GM21786 (cell line): ENCODE data around the gene SLC10A7.
A peak's percentile ranks its signal among the peaks of the same experiment; 100 is the strongest.
"Not testable (repeated sequence)": the region's sequence is repeated elsewhere in the genome, so short reads cannot be mapped to it uniquely, and the experiment has no call there.

Experiments
- ATAC-seq: cut with Tn5 transposase; IDR thresholded peaks from one replicate; pipeline ENCODE4 v1.9.1; 2021; ENCODE audit not compliant: unreplicated experiment

SLC10A7 gene

DNA sequence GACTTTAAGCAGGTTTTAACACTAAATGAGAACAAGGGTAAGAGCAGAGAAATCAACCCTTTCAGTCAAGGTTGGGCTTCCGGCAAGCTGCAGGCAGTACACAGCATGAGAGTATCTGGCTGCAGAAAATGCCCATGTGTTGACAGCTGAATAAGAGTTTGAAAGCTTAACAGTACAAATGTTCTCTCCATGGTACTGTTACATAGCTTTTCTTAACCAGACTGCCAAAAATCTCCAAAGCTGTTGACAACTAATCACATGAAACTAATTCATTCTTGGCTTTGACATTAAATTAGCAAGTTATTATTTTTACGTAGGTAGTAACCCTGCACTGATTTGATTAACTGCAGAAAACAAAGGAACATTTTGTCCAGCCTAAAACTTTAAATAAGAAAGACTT lies 153.5 kb downstream of the SLC10A7 start:
- no peak for ATAC-seq

DNA sequence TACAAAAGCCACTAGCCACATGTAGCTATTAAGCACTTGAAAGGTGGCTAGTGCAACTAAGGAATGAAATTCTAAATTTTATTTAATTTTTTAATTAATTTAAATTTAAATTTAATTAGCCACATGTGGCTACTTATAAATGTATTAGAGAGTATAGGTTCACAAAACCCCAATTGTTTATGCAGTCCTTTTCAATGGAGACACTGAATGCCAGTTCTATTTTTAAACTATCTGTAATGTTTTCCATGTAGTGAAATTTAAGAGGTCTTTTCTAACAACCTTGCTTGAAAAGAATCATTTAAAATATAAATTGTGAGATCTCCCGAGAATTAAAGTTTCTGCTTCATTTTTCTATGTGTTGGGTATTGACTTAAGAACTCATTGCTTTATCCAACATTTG lies 154.4 kb downstream of the SLC10A7 start:
- no peak for ATAC-seq

DNA sequence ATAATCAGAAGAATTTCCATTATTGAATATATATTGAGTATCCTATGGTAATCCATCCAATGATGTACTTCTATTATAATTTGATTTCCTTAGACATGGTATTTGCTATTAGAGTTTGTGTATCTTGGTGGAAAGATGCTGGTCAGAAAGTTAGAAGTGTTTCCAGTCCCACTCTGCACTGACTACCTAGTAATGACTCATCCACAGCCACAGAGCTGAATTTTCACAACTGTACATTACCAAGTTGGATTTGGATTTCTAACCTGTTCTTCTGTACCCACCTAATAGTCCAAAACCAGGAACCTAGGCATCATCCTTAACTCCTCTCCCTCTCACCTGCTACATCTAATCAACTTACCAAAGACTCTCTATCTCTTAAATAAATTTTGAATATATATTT lies 162.0 kb downstream of the SLC10A7 start:
- ATAC-seq, result no peak

DNA sequence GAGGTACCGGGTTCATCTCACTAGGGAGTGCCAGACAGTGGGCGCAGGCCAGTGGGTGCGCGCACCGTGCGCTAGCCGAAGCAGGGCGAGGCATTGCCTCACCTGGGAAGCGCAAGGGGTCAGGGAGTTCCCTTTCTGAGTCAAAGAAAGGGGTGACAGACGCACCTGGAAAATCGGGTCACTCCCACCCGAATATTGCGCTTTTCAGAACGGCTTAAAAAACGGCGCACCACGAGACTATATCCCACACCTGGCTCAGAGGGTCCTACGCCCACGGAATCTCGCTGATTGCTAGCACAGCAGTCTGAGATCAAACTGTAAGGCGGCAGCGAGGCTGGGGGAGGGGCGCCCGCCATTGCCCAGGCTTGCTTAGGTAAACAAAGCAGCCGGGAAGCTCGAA lies 171.6 kb downstream of the SLC10A7 start:
- ATAC-seq, result not testable (repeated sequence)

GRCh38 chr4:146349306-146349705 lies 172.4 kb downstream of the SLC10A7 start:
- no peak for ATAC-seq

GRCh38 chr4:146347822-146348221 lies 173.9 kb downstream of the SLC10A7 start:
- ATAC-seq, result no peak

GRCh38 chr4:146346276-146346675 lies 175.5 kb downstream of the SLC10A7 start:
- ATAC-seq, result peak; percentile 30

- ATAC-seq, result no peak
Measured at GRCh38 chr4:146343776-146344175, 178.0 kb downstream of the SLC10A7 start.

DNA sequence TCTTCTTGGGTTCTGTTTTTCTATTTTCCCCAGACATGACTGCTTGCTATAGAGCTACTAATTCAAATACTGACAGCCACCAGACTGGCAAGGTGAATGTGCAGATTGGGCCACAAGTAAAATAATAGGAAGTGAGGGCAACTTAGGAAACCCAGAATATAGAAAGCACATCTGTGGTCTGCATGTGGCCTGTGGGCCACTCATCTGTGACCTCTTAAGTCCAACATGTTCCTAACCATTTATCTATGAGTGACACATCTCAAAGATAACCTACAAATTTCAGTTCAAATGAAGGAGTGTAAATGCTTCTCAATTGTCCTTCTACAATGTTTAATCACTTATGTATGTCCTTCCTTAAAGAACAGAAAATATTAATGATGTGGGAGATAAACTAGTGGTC lies 178.5 kb downstream of the SLC10A7 start:
- peak; percentile 83 for ATAC-seq

DNA sequence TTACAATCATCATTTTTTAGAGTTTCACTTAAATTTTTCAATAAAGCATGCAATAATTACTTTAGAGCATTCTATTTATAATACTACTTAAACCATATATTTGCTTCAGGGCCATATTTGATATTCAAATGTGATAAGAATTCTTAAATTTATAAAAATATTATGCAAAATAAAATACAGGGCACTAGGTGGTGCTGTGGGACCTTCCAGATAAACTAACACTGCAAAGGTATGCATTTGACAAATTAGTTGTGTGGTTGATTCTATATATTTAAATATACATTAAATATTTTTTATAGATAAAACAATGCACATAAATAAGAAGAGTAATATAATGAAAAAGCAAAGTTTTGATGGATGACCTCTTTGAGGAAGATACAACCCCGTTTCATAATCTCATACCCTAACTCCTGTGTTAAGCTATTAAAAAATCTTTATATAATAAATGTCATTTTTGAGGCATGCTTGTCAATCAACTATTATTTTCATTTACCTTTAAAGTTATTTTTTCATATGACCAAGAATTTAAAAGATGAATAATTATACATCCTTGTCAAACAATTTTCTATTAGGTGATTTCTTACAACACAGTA lies 179.0 kb downstream of the SLC10A7 start:
- no peak for ATAC-seq

DNA sequence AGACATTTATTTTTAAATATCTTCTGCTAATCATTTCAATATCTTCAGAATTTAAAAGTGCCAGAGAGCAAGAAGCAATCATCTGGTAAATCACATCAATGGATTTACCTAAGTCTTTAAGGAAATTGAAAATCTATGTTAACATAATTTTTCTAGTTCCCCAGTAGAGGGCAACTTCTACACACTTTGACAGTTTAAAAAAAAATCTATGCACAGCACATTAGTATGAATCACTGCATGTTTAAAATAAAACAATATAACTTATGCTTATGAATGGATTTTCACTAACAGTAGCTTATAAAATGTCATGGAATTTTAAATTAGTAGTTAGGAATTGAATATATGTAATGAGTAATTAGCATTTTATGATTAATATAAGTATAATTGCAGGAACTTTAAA lies 180.9 kb downstream of the SLC10A7 start:
- no peak for ATAC-seq

DNA sequence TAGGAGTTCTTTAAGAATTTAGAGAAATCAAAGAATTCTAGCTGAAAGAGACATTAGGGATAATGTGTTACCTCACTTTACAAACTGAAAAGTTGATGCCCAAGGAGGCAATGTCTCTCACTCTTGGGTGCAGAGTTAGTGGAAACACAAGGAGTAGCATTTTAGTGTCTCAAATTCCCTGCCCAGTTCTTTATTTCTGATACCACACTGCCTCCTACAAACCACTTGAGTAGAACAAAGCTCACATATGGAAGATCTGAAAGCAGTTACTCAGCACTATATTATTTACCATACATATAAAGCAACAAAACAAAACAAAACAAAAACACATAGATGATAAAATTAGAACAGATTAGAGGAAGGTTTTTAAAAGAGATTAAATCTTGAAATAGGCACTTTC lies 183.2 kb downstream of the SLC10A7 start:
- no peak for ATAC-seq

DNA sequence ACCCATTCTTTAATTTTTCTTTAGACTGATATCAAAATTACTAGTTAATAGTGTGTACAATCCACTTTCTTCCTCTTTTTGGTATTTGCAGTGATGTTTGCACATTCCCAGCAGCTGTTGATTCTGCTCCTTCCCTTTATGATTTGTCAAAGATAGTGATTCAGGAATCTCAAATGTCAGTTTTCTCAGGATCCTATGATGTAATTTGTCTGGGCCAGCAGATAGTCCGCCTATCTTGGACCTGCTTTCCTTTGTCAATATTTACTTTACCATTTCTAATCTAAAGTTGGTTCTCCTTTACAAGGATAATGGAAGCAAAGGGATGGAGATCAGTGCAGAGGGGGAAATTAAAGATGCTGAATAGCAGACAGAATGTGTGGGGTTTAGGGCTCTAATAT lies 185.3 kb downstream of the SLC10A7 start:
- no peak for ATAC-seq

- no peak for ATAC-seq
Measured at GRCh38 chr4:146335763-146336409, 185.9 kb downstream of the SLC10A7 start.

DNA sequence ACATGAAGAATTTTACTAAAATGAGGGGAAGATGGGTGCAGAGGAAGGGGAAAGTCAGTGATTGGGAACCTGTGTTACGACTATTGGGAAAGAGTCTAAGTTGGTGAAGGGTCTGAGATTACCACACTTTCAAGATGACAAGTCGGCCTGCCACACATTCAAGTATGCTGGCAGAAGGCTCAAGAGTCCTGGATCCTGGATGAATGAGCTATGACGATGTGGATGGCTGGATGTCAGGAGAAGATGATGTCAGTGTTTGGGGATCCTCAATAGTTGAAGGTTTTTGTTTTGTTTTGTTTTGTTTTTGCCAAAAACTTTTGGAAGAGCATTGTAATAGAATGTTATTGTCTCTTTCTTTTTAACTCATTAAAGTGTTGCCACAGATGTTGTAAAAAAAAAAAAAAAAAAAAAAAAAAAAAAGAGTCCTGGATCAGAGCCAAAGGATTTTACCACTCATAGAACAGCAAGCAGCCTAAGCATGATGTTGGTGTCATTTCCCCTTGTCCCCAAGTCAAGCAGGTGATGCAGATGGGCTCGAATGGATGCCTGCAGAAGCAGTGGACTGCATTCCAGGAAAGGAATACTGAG lies 186.8 kb downstream of the SLC10A7 start:
- ATAC-seq, result no peak

DNA sequence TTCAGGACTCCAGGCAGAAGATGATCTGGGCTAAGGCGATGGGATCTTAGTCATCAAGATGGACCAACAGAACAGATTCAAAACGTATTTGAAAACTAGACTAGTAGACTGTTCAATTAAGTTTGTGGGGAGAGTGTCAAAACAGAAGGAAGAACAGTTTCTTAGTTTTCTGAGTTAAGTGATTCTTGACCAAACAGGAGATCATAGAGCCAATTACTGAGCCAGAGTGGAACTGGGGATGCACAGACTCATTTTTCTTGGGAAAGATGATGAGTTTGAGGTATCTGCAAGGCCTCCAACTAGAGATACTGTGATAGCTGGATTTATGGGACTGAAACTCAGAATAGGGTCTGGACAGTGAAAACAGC lies 187.9 kb downstream of the SLC10A7 start:
- no peak for ATAC-seq

DNA sequence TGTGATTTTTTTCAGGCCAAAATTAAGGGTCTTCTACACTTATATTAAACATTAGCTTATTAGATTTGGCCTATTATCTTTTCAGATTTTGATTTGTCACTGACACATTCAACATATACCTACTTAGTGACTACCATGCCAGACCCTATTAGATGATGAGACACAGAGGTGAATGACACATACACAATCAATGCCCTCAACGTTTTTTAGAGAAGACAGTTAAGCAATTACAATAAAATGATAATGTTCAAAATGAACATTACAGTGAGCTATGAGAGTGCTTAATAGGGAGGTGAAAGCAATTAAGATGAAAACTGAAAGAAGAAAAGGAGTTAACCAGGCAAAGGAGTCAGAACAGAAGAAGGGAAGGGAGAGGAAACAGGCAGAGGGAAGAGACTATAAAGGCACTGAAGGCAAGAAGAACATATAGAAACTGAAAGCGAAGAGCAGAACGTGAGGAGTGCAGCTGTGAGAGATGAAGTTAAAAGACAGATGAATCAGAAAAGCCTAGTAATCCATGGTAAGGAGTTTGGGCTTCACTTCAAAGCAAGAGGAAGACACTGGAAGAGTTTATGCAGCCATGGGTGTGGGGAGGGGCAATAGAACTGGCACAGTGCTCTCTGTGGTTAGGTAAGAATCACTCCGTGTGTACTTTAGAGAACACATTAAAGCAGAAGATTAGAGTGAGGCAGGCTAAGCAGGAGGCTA lies 188.4 kb downstream of the SLC10A7 start:
- ATAC-seq, result peak; percentile 89

DNA sequence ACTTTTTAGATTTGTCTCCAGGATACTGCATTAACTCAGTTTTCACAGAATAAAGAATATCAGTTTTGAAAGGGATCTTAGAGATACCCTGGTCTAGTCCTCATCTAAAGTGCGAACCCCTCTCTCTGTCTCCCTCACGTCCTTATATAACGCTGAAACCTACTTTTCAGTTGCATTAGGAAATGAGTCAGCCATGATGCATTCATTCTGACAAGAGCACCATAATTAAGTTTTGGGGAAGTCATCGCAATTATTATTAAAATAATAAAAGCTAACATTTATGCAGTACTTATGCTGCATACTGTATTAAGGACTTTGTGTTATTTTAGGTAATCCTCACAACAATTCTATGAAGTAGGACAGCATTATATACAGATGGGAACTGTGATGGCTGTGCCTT lies 191.3 kb downstream of the SLC10A7 start:
- ATAC-seq, result no peak

- ATAC-seq, result no peak
Measured at GRCh38 chr4:146329050-146329716, 192.6 kb downstream of the SLC10A7 start.

DNA sequence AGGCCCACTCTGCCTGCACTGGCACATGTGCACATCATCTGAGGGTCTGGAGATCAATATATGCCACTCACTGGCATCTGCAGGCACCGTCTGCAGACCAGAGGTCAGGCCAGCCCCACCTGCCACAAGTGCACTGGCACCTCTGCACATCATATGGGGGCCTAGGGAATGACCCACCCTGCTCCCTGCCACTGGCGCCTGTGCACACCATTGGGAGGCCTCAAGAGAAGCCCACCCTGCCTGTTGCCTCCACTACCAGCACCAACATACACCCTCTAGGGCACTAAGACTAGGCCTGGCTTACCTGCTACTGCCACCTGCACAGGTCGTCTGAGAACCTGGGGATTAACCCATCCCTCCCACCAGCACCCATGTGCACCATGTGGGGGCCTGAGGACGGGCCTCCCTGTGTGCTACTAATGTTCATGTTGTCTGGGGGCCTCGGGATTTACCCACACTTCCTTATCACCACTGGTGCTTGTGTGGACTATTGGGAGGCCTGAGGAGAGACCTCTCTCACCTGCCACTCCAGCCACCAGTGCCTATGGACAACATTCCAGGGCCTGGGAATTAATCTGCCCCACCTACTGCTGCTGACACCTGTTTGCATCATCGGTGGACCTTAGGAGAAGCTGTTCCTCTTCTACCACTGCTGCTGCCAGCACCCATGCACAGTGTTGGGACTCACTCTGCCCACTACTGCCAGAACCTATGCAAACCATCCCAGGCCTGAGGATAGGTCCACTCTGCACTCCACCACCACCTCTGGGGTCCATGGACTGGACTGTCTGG lies 193.7 kb downstream of the SLC10A7 start:
- ATAC-seq, result no peak

- no peak for ATAC-seq
Measured at GRCh38 chr4:146318894-146319293, 202.8 kb downstream of the SLC10A7 start.
